GM12878 (cell line): ENCODE results near the gene LASP1. TPM values are rescaled to one million over a fixed set of nuclear protein-coding genes. Genes with fewer than 3 reads are reported as not detected.

Source experiments
- ATAC-seq: fragments of 200-7000 bp; cut with Tn5 transposase; 3 replicates; pipeline ENCODE4 v1.9.1; 2020; ENCODE audit warnings: mild to moderate bottlenecking, moderate library complexity
- BruUV-seq: library from RNA; stranded (reverse); fragments of 400-500 nt; replicated peaks from 2 replicates; lab custom pipeline; 2021; lab: Mats Ljungman, UMichigan
- CTCF ChIA-PET: fragments of 300-600 bp; sonication (Branson Sonifier 250); formaldehyde crosslinking; extraction: SDS; loops from one replicate; lab custom pipeline; 2021; ENCODE audit warnings: inconsistent platforms; lab: Yijun Ruan, JAX
- POLR2A ChIA-PET: fragments of 350-600 bp; formaldehyde crosslinking; extraction: SDS; loops from one replicate; lab custom pipeline; 2021; ENCODE audit warnings: inconsistent platforms; lab: Charles Lee
- RAD21 ChIA-PET: fragments of 300-600 bp; sonication (Branson Sonifier 250); formaldehyde crosslinking; loops from one replicate; lab custom pipeline; 2023; ENCODE audit warnings: antibody characterized with exemption; ENCODE audit not compliant: unreplicated experiment; lab: Charles Lee
- SMC1A ChIA-PET: fragments of 300-600 bp; sonication (Branson Sonifier 250); formaldehyde crosslinking; loops from one replicate; lab custom pipeline; 2023; ENCODE audit not compliant: unreplicated experiment, uncharacterized antibody; lab: Charles Lee
- DNase-seq: peaks from one replicate; pipeline ENCODE4 v3.0.0-alpha.2; 2011; ENCODE audit warnings: low read depth, low spot score
- FAIRE-seq: peaks from 3 replicates; lab custom pipeline; 2011; peaks lifted over from hg19 to GRCh38; lab: Jason Lieb, UNC
- H2AFZ ChIP-seq: 2 replicates; pipeline ENCODE4 v1.6.0; 2011; ENCODE audit warnings: low read depth, low read length, control low read depth; ENCODE audit not compliant: control insufficient read depth
- H3K27ac ChIP-seq: 2 replicates; pipeline ENCODE4 v1.5.1; 2011; ENCODE audit warnings: control low read depth; ENCODE audit not compliant: control insufficient read depth, insufficient read depth
- H3K27me3 ChIP-seq, 2 experiments: replicated peaks in 1 of 2; 2 replicates each; pipeline versions ENCODE4 v1.6.0 to v1.6.1; 2011; ENCODE audit warnings: low read length in 1 of 2; ENCODE audit not compliant: control insufficient read depth in 2 of 2, insufficient read depth in 2 of 2
- H3K36me3 ChIP-seq, 2 experiments: 2 replicates each; pipeline ENCODE4 v1.5.1; 2011; ENCODE audit warnings: low read length in 1 of 2; ENCODE audit not compliant: control insufficient read depth in 2 of 2, insufficient read depth in 2 of 2
- H3K4me1 ChIP-seq: 2 replicates; pipeline ENCODE4 v1.6.1; 2011; ENCODE audit warnings: mild to moderate bottlenecking, low read length, moderate library complexity, mixed read lengths; ENCODE audit not compliant: control insufficient read depth, insufficient read depth
- H3K4me2 ChIP-seq: 2 replicates; pipeline ENCODE4 v1.6.0; 2011; ENCODE audit warnings: control low read depth; ENCODE audit not compliant: control insufficient read depth, insufficient read depth
- H3K4me3 ChIP-seq: fragments of 200-600 bp; sonication (generic); 2 replicates; pipeline ENCODE4 v1.5.1; 2016
- H3K79me2 ChIP-seq: 2 replicates; pipeline ENCODE4 v1.6.0; 2011; ENCODE audit warnings: low read length; ENCODE audit not compliant: control insufficient read depth, insufficient read depth
- H3K9ac ChIP-seq: 2 replicates; pipeline ENCODE4 v1.8.0; 2011; ENCODE audit warnings: low read length, control low read depth, mixed read lengths; ENCODE audit not compliant: control insufficient read depth, insufficient read depth
- H3K9me3 ChIP-seq: replicated peaks from 3 replicates; pipeline ENCODE4 v1.5.1; 2011; ENCODE audit warnings: mild to moderate bottlenecking, low read length; ENCODE audit not compliant: control insufficient read depth, insufficient read depth
- H4K20me1 ChIP-seq: 2 replicates; pipeline ENCODE4 v1.6.0; 2011; ENCODE audit not compliant: control insufficient read depth, insufficient read depth
- CBFB ChIP-seq: IDR thresholded peaks from 2 replicates; pipeline ENCODE4 v1.6.1; 2016; ENCODE audit warnings: antibody characterized with exemption, low read depth
- CEBPB ChIP-seq, 2 experiments: fragments of 150-350 bp in 1 of 2; IDR thresholded peaks; 2 replicates each; pipeline ENCODE4 v1.6.1; 2012 to 2014; ENCODE audit warnings: low read depth in 2 of 2, low read length in 2 of 2, borderline replicate concordance in 1 of 2, inconsistent platforms in 1 of 2
- HDAC6 ChIP-seq: fragments of 200-600 bp; sonication (generic); IDR thresholded peaks from one replicate; pipeline ENCODE4 v1.8.0; 2017; ENCODE audit warnings: antibody characterized with exemption; ENCODE audit not compliant: unreplicated experiment
- PML ChIP-seq: IDR thresholded peaks from 2 replicates; pipeline ENCODE4 v1.6.1; 2012; ENCODE audit warnings: low read length, inconsistent platforms
- POLR2AphosphoS5 ChIP-seq: IDR thresholded peaks from 2 replicates; pipeline ENCODE4 v1.6.1; 2011; ENCODE audit warnings: mild to moderate bottlenecking, low read length, inconsistent platforms
- RUNX3 ChIP-seq: IDR thresholded peaks from 2 replicates; pipeline ENCODE4 v1.6.1; 2012; ENCODE audit warnings: low read length, inconsistent platforms
- WRNIP1 ChIP-seq: IDR thresholded peaks from 2 replicates; pipeline ENCODE4 v1.6.1; 2011; ENCODE audit warnings: low read depth, low read length, improper control_type of control experiment, borderline replicate concordance
- ZNF622 ChIP-seq: fragments of 450-650 bp; IDR thresholded peaks from 2 replicates; pipeline ENCODE4 v1.6.1; 2017; ENCODE audit warnings: mild to moderate bottlenecking, inconsistent platforms
- WGBS: methylation state at CpG from one replicate; pipeline ENCODE4 v1.1.6; 2016; ENCODE audit warnings: low lambda C conversion rate; ENCODE audit not compliant: insufficient replicate concordance, insufficient coverage; ENCODE audit errors: missing lambda C conversion rate; 5-methylcytosine and 5-hydroxymethylcytosine counted together
- in situ Hi-C: fragments of 300-500 bp; cut with MboI; formaldehyde crosslinking; loops from 9 replicates; pipeline ENCODE4 v1.14.3; 2018; ENCODE audit warnings: mixed read lengths
- intact Hi-C: fragments of 100-400 bp; cut with micrococcal nuclease; formaldehyde crosslinking; loops from one replicate; pipeline ENCODE4 v1.14.2; 2022; ENCODE audit not compliant: unreplicated experiment
- polyA plus RNA-seq, 11 experiments: library from polyadenylated mRNA; depleted of rRNA in 4 of 11; unstranded in 6 of 11; stranded (reverse) in 5 of 11; fragments of >200 nt; fragmentation: Nextera tagmentation in 4 of 11; fragmentation: Illumina TruSeq in 1 of 11; extraction: Ambion mirVana in 4 of 11; extraction: Trizol in 1 of 11; gene quantifications; 1 replicate in 1 of 11; 2 replicates in 10 of 11; pipeline versions ENCODE4 v1.2.1 to v1.2.3, GENCODE V29; 2011 to 2016; ENCODE audit warnings: inconsistent platforms in 2 of 11, missing spikeins in 2 of 11, low read depth in 1 of 11
- total RNA-seq, 4 experiments: library from RNA; depleted of rRNA in 3 of 4; stranded (reverse); fragments of >200 nt in 3 of 4; fragmentation: Illumina TruSeq in 1 of 4; extraction: Trizol in 1 of 4; gene quantifications; 2 replicates each; pipeline versions ENCODE4 v1.2.1 to v1.2.3, GENCODE V29; 2013 to 2021
- TF ChIP-seq, protein P1 (sequence below): fragments of 150-350 bp; IDR thresholded peaks from 2 replicates; pipeline ENCODE4 v1.6.1; 2016; ENCODE audit warnings: low read depth, low read length

LASP1 gene
- total and polyA plus RNA-seq, 10 of the 15 experiments (the other 5 are each of a cell fraction or from before 2014, with no cell fraction given), result 21.0 to 114 (median 59.3) TPM

DNA sequence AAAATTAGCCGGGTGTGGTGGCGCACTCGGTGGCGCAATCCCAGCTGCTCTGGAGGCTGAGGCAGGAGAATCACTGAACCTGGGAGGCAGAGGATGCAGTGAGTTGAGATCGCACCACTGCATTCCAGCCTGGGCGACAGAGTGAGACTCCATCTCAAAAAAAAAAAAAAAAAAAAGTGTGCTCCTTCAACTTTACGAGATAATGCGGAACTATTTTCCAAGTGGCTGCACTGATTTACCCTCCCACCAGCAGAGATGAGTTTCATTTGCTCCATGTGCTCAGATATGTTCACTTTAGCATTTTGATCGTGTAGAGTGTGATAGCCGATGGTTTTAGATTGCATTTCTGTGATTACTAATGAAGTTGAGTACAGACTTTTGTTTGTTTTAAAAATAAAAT, 35.5 kb downstream of the LASP1 start (continued):
- TF ChIP-seq, protein P1, sequence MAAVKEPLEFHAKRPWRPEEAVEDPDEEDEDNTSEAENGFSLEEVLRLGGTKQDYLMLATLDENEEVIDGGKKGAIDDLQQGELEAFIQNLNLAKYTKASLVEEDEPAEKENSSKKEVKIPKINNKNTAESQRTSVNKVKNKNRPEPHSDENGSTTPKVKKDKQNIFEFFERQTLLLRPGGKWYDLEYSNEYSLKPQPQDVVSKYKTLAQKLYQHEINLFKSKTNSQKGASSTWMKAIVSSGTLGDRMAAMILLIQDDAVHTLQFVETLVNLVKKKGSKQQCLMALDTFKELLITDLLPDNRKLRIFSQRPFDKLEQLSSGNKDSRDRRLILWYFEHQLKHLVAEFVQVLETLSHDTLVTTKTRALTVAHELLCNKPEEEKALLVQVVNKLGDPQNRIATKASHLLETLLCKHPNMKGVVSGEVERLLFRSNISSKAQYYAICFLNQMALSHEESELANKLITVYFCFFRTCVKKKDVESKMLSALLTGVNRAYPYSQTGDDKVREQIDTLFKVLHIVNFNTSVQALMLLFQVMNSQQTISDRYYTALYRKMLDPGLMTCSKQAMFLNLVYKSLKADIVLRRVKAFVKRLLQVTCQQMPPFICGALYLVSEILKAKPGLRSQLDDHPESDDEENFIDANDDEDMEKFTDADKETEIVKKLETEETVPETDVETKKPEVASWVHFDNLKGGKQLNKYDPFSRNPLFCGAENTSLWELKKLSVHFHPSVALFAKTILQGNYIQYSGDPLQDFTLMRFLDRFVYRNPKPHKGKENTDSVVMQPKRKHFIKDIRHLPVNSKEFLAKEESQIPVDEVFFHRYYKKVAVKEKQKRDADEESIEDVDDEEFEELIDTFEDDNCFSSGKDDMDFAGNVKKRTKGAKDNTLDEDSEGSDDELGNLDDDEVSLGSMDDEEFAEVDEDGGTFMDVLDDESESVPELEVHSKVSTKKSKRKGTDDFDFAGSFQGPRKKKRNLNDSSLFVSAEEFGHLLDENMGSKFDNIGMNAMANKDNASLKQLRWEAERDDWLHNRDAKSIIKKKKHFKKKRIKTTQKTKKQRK, result no peak
- no peak for TF ChIP-seq WRNIP1

DNA sequence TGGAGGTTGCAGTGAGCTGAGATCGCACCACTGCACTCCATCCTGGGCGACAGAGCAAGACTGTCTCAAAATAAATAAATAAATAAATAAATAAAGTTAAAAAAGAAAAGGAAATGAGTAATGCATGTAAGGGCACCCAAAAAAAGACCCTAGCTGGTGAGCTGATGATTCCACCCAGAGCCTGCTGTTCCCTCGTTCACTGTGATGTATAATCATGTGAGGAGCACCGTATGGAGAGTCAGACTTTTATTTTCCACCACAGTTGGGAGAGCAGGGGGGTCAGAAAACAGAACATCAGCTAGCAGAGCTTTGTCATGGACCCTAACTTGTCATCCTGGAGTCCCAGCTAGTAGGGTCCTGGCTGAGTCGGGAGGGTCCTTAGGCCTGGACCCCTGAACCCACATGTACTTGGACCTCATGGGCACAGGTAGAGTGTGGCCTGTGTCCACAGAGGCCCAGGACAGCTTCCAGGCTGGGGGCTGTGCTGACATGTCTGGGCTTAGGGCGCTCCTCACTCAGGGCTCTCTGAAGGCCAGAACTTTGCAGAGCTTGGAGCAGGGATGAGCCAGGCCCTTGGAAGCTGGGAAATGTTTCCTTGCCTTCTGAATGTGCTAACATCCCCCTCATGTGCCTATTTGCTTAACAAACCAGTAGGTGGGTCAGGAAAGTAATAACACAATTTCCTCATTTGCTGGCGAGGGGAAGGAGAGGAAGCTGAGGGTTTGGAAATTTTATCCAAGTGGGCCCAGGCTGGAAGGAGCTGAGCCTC, 36.8 kb downstream of the LASP1 start:
- H3K79me2 ChIP-seq, result peaks cover 2% of the 10 kb centered on the region
- ChIA-PET CTCF (interaction anchor here (1.6 kb wide), 1 partner anchor 8 kb away, joined by 4 read pairs; no protein-coding TSS in a partner anchor), POLR2A (interaction anchor here (0.8 to 1.7 kb wide), 3 partner anchors 8 to 39 kb away, joined by 3 to 6 read pairs (median 5); no protein-coding TSS in a partner anchor)
- 23% methylated on average over 7 of the region's 7 CpGs for WGBS
- ATAC-seq, result no peak
- no peak overlapping the region for H3K4me2 ChIP-seq
- FAIRE-seq, result no peak
- DNase-seq, result no peak
- TF ChIP-seq CBFB (no peak), HDAC6 (no peak), ZNF622 (no peak), RUNX3 (no peak), POLR2AphosphoS5 (no peak), PML (no peak), CEBPB (IDR thresholded peaks at IDR 0.05; ENCODE audit: borderline replicate concordance in 1 of 2, low read depth in 2 of 2, low read length in 2 of 2) (no peak)
- TF ChIP-seq, all 136 proteins: peak for 0
- intact Hi-C loops (no loop called here), in situ Hi-C loops (no loop called here)
- Histone ChIP-seq H4K20me1 (no peaks in the 10 kb centered on the region), H3K27ac (no peak overlapping the region), H3K9me3 (no peaks in the 10 kb centered on the region), H3K4me3 (no peak overlapping the region), H3K36me3 (peaks cover 3 to 17% of the 10 kb centered on the region in 2 experiments; a peak in 3 of 4 replicates), H3K9ac (no peak overlapping the region), H3K4me1 (peaks cover 5% of the 10 kb centered on the region), H3K27me3 (no peaks in the 10 kb centered on the region), H2AFZ (no peak overlapping the region)
- ChIA-PET RAD21 (interaction anchor here (0.5 to 1.5 kb wide), 3 partner anchors 39 to 98 kb away, joined by 3 to 6 read pairs (median 4); no protein-coding TSS in a partner anchor), SMC1A (interaction anchor here (0.7 to 2.5 kb wide), 6 partner anchors 9 to 247 kb away, joined by 3 to 10 read pairs (median 3); no protein-coding TSS in a partner anchor)
- no TSS peak for BruUV-seq
